HepG2 (cell line): ENCODE measurements around the gene TIMM10. TPM values are rescaled to one million over a fixed set of nuclear protein-coding genes. Genes with fewer than 3 reads are reported as not detected.

Experiments used
- BHLHE40 ChIP-seq: IDR thresholded peaks from 2 replicates; pipeline ENCODE4 v1.6.1; 2011; ENCODE audit warnings: low read length, improper control_type of control experiment
- CAMTA2 ChIP-seq: sonication (generic); formaldehyde crosslinking; IDR thresholded peaks from 2 replicates; pipeline ENCODE4 v1.4.0; 2020; ENCODE audit warnings: mild to moderate bottlenecking, missing genetic modification reagents, borderline replicate concordance
- ERF ChIP-seq: IDR thresholded peaks from 2 replicates; pipeline ENCODE4 v1.6.1; 2018; ENCODE audit warnings: missing biosample characterization, missing genetic modification reagents
- GFI1 ChIP-seq: sonication (generic); formaldehyde crosslinking; IDR thresholded peaks from 2 replicates; pipeline ENCODE4 v1.5.0; 2020; ENCODE audit warnings: missing genetic modification reagents, mild to moderate bottlenecking, borderline replicate concordance
- KDM5A ChIP-seq: fragments of 200-600 bp; sonication (generic); IDR thresholded peaks from 2 replicates; pipeline ENCODE4 v1.7.0; 2018; ENCODE audit warnings: antibody characterized with exemption, mild to moderate bottlenecking, low read length, borderline replicate concordance
- MED8 ChIP-seq: sonication (generic); formaldehyde crosslinking; IDR thresholded peaks from 2 replicates; pipeline ENCODE4 v1.8.1; 2023; ENCODE audit warnings: mild to moderate bottlenecking, missing genetic modification reagents; ENCODE audit not compliant: insufficient replicate concordance
- MXI1 ChIP-seq: IDR thresholded peaks from 3 replicates; pipeline ENCODE4 v1.6.1; 2012; ENCODE audit warnings: low read depth, low read length, inconsistent platforms, borderline replicate concordance
- POGZ ChIP-seq: sonication (generic); formaldehyde crosslinking; IDR thresholded peaks from 2 replicates; pipeline ENCODE4 v1.4.0; 2020; ENCODE audit warnings: mild to moderate bottlenecking, missing genetic modification reagents
- SKI ChIP-seq: fragments of 450-650 bp; IDR thresholded peaks from one replicate; pipeline ENCODE4 v1.6.1; 2018; ENCODE audit warnings: mild to moderate bottlenecking; ENCODE audit not compliant: partially characterized antibody
- TEAD3 ChIP-seq: optimal IDR thresholded peaks from 2 replicates; pipeline ENCODE3; 2016; ENCODE audit warnings: borderline replicate concordance
- ZBTB42 ChIP-seq: sonication (generic); formaldehyde crosslinking; IDR thresholded peaks from 2 replicates; pipeline ENCODE4 v1.5.0; 2020; ENCODE audit warnings: mild to moderate bottlenecking, missing genetic modification reagents
- ZIK1 ChIP-seq: sonication (generic); formaldehyde crosslinking; IDR thresholded peaks from 2 replicates; pipeline ENCODE4 v1.5.0; 2020; ENCODE audit warnings: mild to moderate bottlenecking, low read depth, missing genetic modification reagents, borderline replicate concordance
- ZNF468 ChIP-seq: sonication (generic); formaldehyde crosslinking; IDR thresholded peaks from 2 replicates; pipeline ENCODE4 v1.8.0; 2022; ENCODE audit warnings: mild to moderate bottlenecking, moderate library complexity, missing genetic modification reagents
- ZNF562 ChIP-seq: sonication (generic); formaldehyde crosslinking; IDR thresholded peaks from 2 replicates; pipeline ENCODE4 v1.8.0; 2022; ENCODE audit warnings: missing genetic modification reagents, borderline replicate concordance
- ZNF577 ChIP-seq: sonication (generic); formaldehyde crosslinking; IDR thresholded peaks from 2 replicates; pipeline ENCODE4 v1.4.0; 2020; ENCODE audit warnings: mild to moderate bottlenecking, low read depth, missing genetic modification reagents, borderline replicate concordance
- ZNF589 ChIP-seq: sonication (generic); formaldehyde crosslinking; conservative IDR thresholded peaks from 2 replicates; pipeline ENCODE4 v1.8.0; 2022; ENCODE audit warnings: mild to moderate bottlenecking, moderate library complexity, missing genetic modification reagents
- ZNF614 ChIP-seq: IDR thresholded peaks from 2 replicates; pipeline ENCODE4 v1.6.1; 2018; ENCODE audit warnings: missing biosample characterization, missing genetic modification reagents, inconsistent platforms, borderline replicate concordance
- ZSCAN9 ChIP-seq: IDR thresholded peaks from 2 replicates; pipeline ENCODE4 v1.6.1; 2016; ENCODE audit warnings: borderline replicate concordance
- polyA plus RNA-seq, 8 experiments: library from polyadenylated mRNA; depleted of rRNA in 3 of 8; stranded (reverse) in 7 of 8; unstranded in 1 of 8; fragments of >200 nt; fragmentation: Illumina TruSeq in 4 of 8; extraction: Trizol in 4 of 8; gene quantifications; 2 replicates each; pipeline versions ENCODE4 v1.2.1 to v1.2.3, GENCODE V29; 2011 to 2016; ENCODE audit warnings: low read depth in 4 of 8, missing spikeins in 1 of 8, mixed read lengths in 1 of 8; ENCODE audit not compliant: insufficient read depth in 1 of 8
- total RNA-seq, 5 experiments: library from RNA; depleted of rRNA; stranded (reverse); fragments of >200 nt; fragmentation: Illumina TruSeq; extraction: Trizol; gene quantifications; 2 replicates each; pipeline ENCODE4 v1.2.3, GENCODE V29; 2016; ENCODE audit warnings: low read depth in 1 of 5
- TF ChIP-seq, protein P1 (sequence below): sonication (generic); formaldehyde crosslinking; IDR thresholded peaks from 2 replicates; pipeline ENCODE4 v1.9.0; 2022; ENCODE audit warnings: low read depth, missing genetic modification reagents
- TF ChIP-seq, protein P2 (sequence below): sonication (generic); formaldehyde crosslinking; IDR thresholded peaks from 2 replicates; pipeline ENCODE4 v1.4.0; 2020; ENCODE audit warnings: mild to moderate bottlenecking, missing genetic modification reagents
- TF ChIP-seq, protein P3 (sequence below): IDR thresholded peaks from 2 replicates; pipeline ENCODE4 v1.6.1; 2012; ENCODE audit warnings: inconsistent platforms
- TF ChIP-seq, protein P4 (sequence below): sonication (generic); formaldehyde crosslinking; IDR thresholded peaks from 2 replicates; pipeline ENCODE4 v1.9.0; 2022; ENCODE audit warnings: missing genetic modification reagents, mild to moderate bottlenecking, borderline replicate concordance

The TIMM10 gene
- total and polyA plus RNA-seq, 2 of the 13 experiments (the other 11 are each of a cell fraction or from before 2014, with no cell fraction given) = 67.8 to 82.2 TPM

DNA sequence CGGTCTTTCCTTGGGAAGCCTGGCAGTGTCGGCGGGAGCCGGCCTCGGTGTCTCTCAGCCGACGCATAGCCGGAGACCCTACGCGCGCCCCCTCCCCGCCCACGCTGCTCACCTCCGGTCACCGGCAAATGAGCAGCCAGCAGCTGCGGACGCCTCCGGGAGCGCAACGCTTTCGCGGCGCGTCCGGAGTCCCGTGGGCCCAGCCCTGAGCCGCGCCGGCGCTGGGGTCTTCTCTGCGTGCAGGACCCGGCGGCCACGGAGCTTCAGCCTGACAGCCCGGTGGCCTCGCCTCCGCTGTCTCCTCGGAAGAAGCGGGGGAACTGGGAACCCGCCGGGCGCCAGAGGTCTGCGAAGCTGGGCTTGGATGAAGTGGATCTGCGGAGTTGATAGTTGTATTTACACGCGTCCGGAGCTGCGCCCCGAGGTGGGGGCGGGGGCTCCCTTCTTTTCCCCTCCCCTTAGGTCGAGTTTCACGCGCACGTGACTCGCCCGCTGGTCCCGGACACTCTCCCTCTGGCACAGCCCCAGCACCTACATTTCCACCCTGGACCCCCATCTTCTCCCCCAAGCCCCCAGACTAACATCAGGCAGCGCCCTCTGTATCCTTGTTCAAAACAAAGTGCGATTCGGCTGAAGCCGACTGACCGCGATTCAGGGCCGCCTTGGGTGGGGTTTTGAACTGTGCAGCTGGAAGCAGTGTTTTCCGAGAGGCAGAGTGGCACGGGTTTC is 15.1 kb downstream of the TIMM10 start, which contains the start of gene SLC43A1 (continued):
- peak; percentile 42; the same call in 1 of the 2 replicates for TF ChIP-seq POGZ
- TF ChIP-seq KDM5A = no peak; the same call in 1 of the 2 replicates
- no peak for TF ChIP-seq ZNF589 (CRISPR knock-in tag)
- TF ChIP-seq CAMTA2 (CRISPR knock-in tag) = no peak
- no peak for TF ChIP-seq GFI1 (CRISPR knock-in tag)
- TF ChIP-seq ZNF562 = no peak
- TF ChIP-seq, protein P1, sequence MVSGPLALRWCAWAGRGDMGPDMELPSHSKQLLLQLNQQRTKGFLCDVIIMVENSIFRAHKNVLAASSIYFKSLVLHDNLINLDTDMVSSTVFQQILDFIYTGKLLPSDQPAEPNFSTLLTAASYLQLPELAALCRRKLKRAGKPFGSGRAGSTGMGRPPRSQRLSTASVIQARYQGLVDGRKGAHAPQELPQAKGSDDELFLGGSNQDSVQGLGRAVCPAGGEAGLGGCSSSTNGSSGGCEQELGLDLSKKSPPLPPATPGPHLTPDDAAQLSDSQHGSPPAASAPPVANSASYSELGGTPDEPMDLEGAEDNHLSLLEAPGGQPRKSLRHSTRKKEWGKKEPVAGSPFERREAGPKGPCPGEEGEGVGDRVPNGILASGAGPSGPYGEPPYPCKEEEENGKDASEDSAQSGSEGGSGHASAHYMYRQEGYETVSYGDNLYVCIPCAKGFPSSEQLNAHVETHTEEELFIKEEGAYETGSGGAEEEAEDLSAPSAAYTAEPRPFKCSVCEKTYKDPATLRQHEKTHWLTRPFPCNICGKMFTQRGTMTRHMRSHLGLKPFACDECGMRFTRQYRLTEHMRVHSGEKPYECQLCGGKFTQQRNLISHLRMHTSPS = no peak; the same call in 1 of the 2 replicates
- TF ChIP-seq ERF = no peak
- peak; percentile 88 for TF ChIP-seq BHLHE40
- 0 out of 2 replicates have a peak, but pooled peaks have one; percentile 38 for TF ChIP-seq ZSCAN9 (CRISPR knock-in tag)
- TF ChIP-seq MXI1 = no peak; the same call in 2 of the 3 replicates
- no peak for TF ChIP-seq ZNF577
- peak; percentile 73; the same call in 1 of the 2 replicates for TF ChIP-seq ZNF468
- peak; percentile 66 for TF ChIP-seq MED8 (CRISPR knock-in tag)
- TF ChIP-seq, protein P2, sequence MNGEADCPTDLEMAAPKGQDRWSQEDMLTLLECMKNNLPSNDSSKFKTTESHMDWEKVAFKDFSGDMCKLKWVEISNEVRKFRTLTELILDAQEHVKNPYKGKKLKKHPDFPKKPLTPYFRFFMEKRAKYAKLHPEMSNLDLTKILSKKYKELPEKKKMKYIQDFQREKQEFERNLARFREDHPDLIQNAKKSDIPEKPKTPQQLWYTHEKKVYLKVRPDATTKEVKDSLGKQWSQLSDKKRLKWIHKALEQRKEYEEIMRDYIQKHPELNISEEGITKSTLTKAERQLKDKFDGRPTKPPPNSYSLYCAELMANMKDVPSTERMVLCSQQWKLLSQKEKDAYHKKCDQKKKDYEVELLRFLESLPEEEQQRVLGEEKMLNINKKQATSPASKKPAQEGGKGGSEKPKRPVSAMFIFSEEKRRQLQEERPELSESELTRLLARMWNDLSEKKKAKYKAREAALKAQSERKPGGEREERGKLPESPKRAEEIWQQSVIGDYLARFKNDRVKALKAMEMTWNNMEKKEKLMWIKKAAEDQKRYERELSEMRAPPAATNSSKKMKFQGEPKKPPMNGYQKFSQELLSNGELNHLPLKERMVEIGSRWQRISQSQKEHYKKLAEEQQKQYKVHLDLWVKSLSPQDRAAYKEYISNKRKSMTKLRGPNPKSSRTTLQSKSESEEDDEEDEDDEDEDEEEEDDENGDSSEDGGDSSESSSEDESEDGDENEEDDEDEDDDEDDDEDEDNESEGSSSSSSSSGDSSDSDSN = peak; percentile 50
- TF ChIP-seq ZNF614 = no peak
- no peak for TF ChIP-seq ZIK1 (CRISPR knock-in tag)
- TF ChIP-seq ZBTB42 (CRISPR knock-in tag) = no peak
- TF ChIP-seq TEAD3 (CRISPR knock-in tag) = no peak
- no peak for TF ChIP-seq SKI
- TF ChIP-seq, protein P3, sequence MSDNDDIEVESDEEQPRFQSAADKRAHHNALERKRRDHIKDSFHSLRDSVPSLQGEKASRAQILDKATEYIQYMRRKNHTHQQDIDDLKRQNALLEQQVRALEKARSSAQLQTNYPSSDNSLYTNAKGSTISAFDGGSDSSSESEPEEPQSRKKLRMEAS = peak; percentile 80
- TF ChIP-seq, protein P4, sequence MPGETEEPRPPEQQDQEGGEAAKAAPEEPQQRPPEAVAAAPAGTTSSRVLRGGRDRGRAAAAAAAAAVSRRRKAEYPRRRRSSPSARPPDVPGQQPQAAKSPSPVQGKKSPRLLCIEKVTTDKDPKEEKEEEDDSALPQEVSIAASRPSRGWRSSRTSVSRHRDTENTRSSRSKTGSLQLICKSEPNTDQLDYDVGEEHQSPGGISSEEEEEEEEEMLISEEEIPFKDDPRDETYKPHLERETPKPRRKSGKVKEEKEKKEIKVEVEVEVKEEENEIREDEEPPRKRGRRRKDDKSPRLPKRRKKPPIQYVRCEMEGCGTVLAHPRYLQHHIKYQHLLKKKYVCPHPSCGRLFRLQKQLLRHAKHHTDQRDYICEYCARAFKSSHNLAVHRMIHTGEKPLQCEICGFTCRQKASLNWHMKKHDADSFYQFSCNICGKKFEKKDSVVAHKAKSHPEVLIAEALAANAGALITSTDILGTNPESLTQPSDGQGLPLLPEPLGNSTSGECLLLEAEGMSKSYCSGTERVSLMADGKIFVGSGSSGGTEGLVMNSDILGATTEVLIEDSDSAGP (CRISPR knock-in tag) = peak; percentile 67; the same call in 1 of the 2 replicates
